SK-N-SH (cell line): ENCODE data around the gene SLC9A6. TPM values are rescaled to one million over a fixed set of nuclear protein-coding genes. Genes with fewer than 3 reads are reported as not detected.

Source experiments
- CTCF ChIA-PET: fragments of 300-600, 350-600 bp; formaldehyde crosslinking; extraction: SDS; loops from one replicate; lab custom pipeline; 2021; lab: Yijun Ruan, JAX
- POLR2A ChIA-PET: fragments of 350-600 bp; sonication (Branson Sonifier 250); formaldehyde crosslinking; extraction: SDS; loops from one replicate; lab custom pipeline; 2020; ENCODE audit warnings: antibody characterized with exemption, inconsistent platforms; lab: Yijun Ruan, JAX
- DNase-seq: peaks from one replicate; pipeline ENCODE4 v3.0.0; 2012
- H2AFZ ChIP-seq: fragments of 200-600 bp; sonication (generic); 2 replicates; pipeline ENCODE4 v1.8.1; 2016; ENCODE audit warnings: antibody characterized with exemption, mild to moderate bottlenecking, low read depth
- H3F3A ChIP-seq: fragments of 200-600 bp; sonication (generic); replicated peaks from 2 replicates; pipeline ENCODE3; 2016; ENCODE audit warnings: antibody characterized with exemption, mild to moderate bottlenecking; ENCODE audit not compliant: insufficient read depth
- H3K27ac ChIP-seq, 2 experiments: fragments of 200-500 bp in 1 of 2; fragments of 200-600 bp in 1 of 2; sonication (Bioruptor generic) in 1 of 2; sonication (generic), shearing (Covaris generic) in 1 of 2; 2 replicates each; pipeline versions ENCODE4 v1.5.1 to v1.6.1; 2014 to 2016; ENCODE audit warnings: low read depth in 2 of 2, inconsistent platforms in 1 of 2, low read length in 1 of 2, mild to moderate bottlenecking in 1 of 2, mixed read lengths in 1 of 2
- H3K27me3 ChIP-seq: fragments of 200-600 bp; sonication (generic), shearing (Covaris generic); 2 replicates; pipeline ENCODE4 v1.6.1; 2016; ENCODE audit warnings: mixed run types; ENCODE audit not compliant: insufficient read depth
- H3K36me3 ChIP-seq, 2 experiments: fragments of 200-500 bp in 1 of 2; fragments of 200-600 bp in 1 of 2; sonication (Bioruptor generic) in 1 of 2; sonication (generic) in 1 of 2; replicated peaks in 1 of 2; 2 replicates each; pipeline versions ENCODE3 to v1.5.1; 2014 to 2016; ENCODE audit warnings: low read length in 1 of 2, mild to moderate bottlenecking in 1 of 2; ENCODE audit not compliant: insufficient read depth in 2 of 2, control insufficient read depth in 1 of 2
- H3K4me1 ChIP-seq, 2 experiments: fragments of 200-500 bp in 1 of 2; fragments of 200-600 bp in 1 of 2; sonication (Bioruptor generic) in 1 of 2; sonication (generic), shearing (Covaris generic) in 1 of 2; 2 replicates each; pipeline versions ENCODE4 v1.5.1 to v1.6.1; 2014 to 2016; ENCODE audit warnings: low read depth in 1 of 2, low read length in 1 of 2, mixed run types in 1 of 2; ENCODE audit not compliant: insufficient read depth in 2 of 2, control insufficient read depth in 1 of 2
- H3K4me2 ChIP-seq: fragments of 200-600 bp; sonication (generic), shearing (Covaris generic); 2 replicates; pipeline ENCODE4 v1.6.1; 2017; ENCODE audit warnings: mixed run types
- H3K4me3 ChIP-seq, 2 experiments: fragments of 200-500 bp in 1 of 2; fragments of 200-600 bp in 1 of 2; sonication (Bioruptor generic) in 1 of 2; sonication (generic), shearing (Covaris generic) in 1 of 2; 2 replicates each; pipeline versions ENCODE4 v1.5.1 to v1.8.1; 2014 to 2016; ENCODE audit warnings: low read depth in 2 of 2, inconsistent platforms in 1 of 2, low read length in 1 of 2, mild to moderate bottlenecking in 1 of 2, mixed read lengths in 1 of 2, moderate library complexity in 1 of 2
- H3K79me2 ChIP-seq: fragments of 200-600 bp; sonication (generic); 2 replicates; pipeline ENCODE4 v1.8.1; 2017; ENCODE audit warnings: mild to moderate bottlenecking; ENCODE audit not compliant: insufficient read depth
- H3K9ac ChIP-seq: fragments of 200-600 bp; sonication (generic); 2 replicates; pipeline ENCODE4 v1.6.1; 2017; ENCODE audit warnings: mixed run types
- H3K9me2 ChIP-seq: fragments of 200-600 bp; sonication (generic); 2 replicates; pipeline ENCODE4 v1.6.1; 2017; ENCODE audit warnings: mixed run types
- H3K9me3 ChIP-seq: fragments of 200-600 bp; sonication (generic); 2 replicates; pipeline ENCODE4 v1.6.1; 2017; ENCODE audit warnings: mixed run types, mild to moderate bottlenecking, moderate library complexity
- H4K20me1 ChIP-seq: fragments of 200-600 bp; sonication (generic); 2 replicates; pipeline ENCODE4 v1.6.1; 2017; ENCODE audit warnings: mild to moderate bottlenecking, mixed run types; ENCODE audit not compliant: insufficient read depth
- CHD2 ChIP-seq: fragments of 150-350 bp; IDR thresholded peaks from 2 replicates; pipeline ENCODE4 v1.6.1; 2018; ENCODE audit warnings: low read length; ENCODE audit not compliant: partially characterized antibody
- ELF1 ChIP-seq: IDR thresholded peaks from 2 replicates; pipeline ENCODE4 v1.4.0; 2012
- EP300 ChIP-seq, 2 experiments: IDR thresholded peaks; 2 replicates each; pipeline versions ENCODE4 v1.4.0 to v1.6.1; 2012; ENCODE audit warnings: borderline replicate concordance in 1 of 2, low read depth in 1 of 2, low read length in 1 of 2
- EZH2phosphoT487 ChIP-seq: fragments of 200-600 bp; sonication (generic); IDR thresholded peaks from 2 replicates; pipeline ENCODE4 v1.6.1; 2017; ENCODE audit warnings: low read depth, mixed run types, mild to moderate bottlenecking, antibody characterized with exemption, moderate library complexity, borderline replicate concordance
- FOXJ3 ChIP-seq: sonication (generic); formaldehyde crosslinking; IDR thresholded peaks from 2 replicates; pipeline ENCODE4 v1.5.1; 2020; ENCODE audit warnings: mild to moderate bottlenecking, missing genetic modification reagents
- FOXM1 ChIP-seq: IDR thresholded peaks from 2 replicates; pipeline ENCODE4 v1.4.0; 2012; ENCODE audit warnings: low read depth, mild to moderate bottlenecking
- GABPA ChIP-seq: IDR thresholded peaks from 2 replicates; pipeline ENCODE4 v1.4.0; 2012; ENCODE audit warnings: low read depth, mild to moderate bottlenecking
- GATA2 ChIP-seq: sonication (generic); formaldehyde crosslinking; IDR thresholded peaks from 2 replicates; pipeline ENCODE4 v1.5.0; 2020; ENCODE audit warnings: mild to moderate bottlenecking, missing genetic modification reagents
- MXI1 ChIP-seq: IDR thresholded peaks from 2 replicates; pipeline ENCODE4 v1.6.1; 2012; ENCODE audit warnings: mild to moderate bottlenecking, low read depth, low read length, improper control_type of control experiment
- NFIC ChIP-seq: IDR thresholded peaks from 2 replicates; pipeline ENCODE4 v1.4.0; 2012; ENCODE audit warnings: borderline replicate concordance
- RAD21 ChIP-seq: IDR thresholded peaks from 2 replicates; pipeline ENCODE4 v1.6.1; 2012; ENCODE audit warnings: mild to moderate bottlenecking, low read length
- RCOR1 ChIP-seq: fragments of 150-350 bp; IDR thresholded peaks from 2 replicates; pipeline ENCODE4 v1.6.1; 2017; ENCODE audit warnings: antibody characterized with exemption, low read length
- RFX5 ChIP-seq: IDR thresholded peaks from 2 replicates; pipeline ENCODE4 v1.6.1; 2012; ENCODE audit warnings: mild to moderate bottlenecking, improper control_type of control experiment, low read length
- RXRA ChIP-seq: IDR thresholded peaks from 2 replicates; pipeline ENCODE4 v1.4.0; 2012; ENCODE audit warnings: low read depth, mild to moderate bottlenecking, borderline replicate concordance
- TAF1 ChIP-seq: IDR thresholded peaks from 2 replicates; pipeline ENCODE4 v1.6.1; 2012; ENCODE audit warnings: low read depth, mild to moderate bottlenecking, low read length, moderate library complexity, borderline replicate concordance
- WGBS: methylation state at CpG from one replicate; pipeline ENCODE4 v1.1.6; 2017; ENCODE audit warnings: low lambda C conversion rate; 5-methylcytosine and 5-hydroxymethylcytosine counted together
- polyA plus RNA-seq, 3 experiments: library from polyadenylated mRNA; depleted of rRNA; stranded (reverse); fragments of >200 nt; gene quantifications; 2 replicates each; pipeline ENCODE4 v1.2.3, GENCODE V29; 2012
- TF ChIP-seq, protein P1 (sequence below): fragments of 200-600 bp; sonication (generic); IDR thresholded peaks from 2 replicates; pipeline ENCODE4 v1.6.1; 2017; ENCODE audit warnings: antibody characterized with exemption, mild to moderate bottlenecking, moderate library complexity
- TF ChIP-seq, protein P2 (sequence below): IDR thresholded peaks from 2 replicates; pipeline ENCODE4 v1.4.0; 2012; ENCODE audit warnings: low read depth, borderline replicate concordance
- TF ChIP-seq, protein P3 (sequence below): fragments of 150-350 bp; IDR thresholded peaks from 2 replicates; pipeline ENCODE4 v1.6.1; 2017; ENCODE audit warnings: antibody characterized with exemption, low read length, low read depth, borderline replicate concordance

The SLC9A6 gene
- polyA plus RNA-seq, 1 of the 3 experiments (the other 2 are of a cell fraction): 5.0 TPM

DNA sequence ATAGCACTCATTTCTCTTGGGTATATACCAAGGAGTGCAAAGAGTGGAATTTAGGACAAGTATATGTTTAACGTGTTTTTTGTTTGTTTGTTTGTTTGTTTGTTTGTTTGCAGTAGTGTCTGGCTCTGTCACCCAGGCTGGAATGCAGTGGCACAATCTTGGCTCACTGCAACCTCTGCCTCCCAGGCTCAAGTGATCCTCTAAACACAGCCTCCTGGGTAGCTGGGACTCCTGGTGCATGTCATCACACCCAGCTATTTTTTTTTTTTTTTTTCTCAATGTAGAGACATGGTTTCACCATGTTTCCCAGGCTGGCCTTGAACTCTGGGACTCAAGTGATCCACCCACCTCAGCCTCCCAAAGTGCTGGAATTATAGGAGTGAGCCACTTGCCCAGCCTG lies 50.4 kb downstream of the SLC9A6 start:
- Histone ChIP-seq H4K20me1 (no peaks in the 10 kb centered on the region), H3K4me3 (no peak overlapping the region), H3K36me3 (no peaks in the 10 kb centered on the region), H3F3A (peaks cover 10% of the 10 kb centered on the region), H3K4me2 (no peak overlapping the region), H3K27me3 (no peaks in the 10 kb centered on the region; the same call in none of the 2 replicates), H3K79me2 (no peaks in the 10 kb centered on the region), H3K4me1 (no peaks in the 10 kb centered on the region), H2AFZ (no peak overlapping the region), H3K9ac (no peak overlapping the region), H3K27ac (no peak overlapping the region), H3K9me3 (no peaks in the 10 kb centered on the region), H3K9me2 (no peaks in the 10 kb centered on the region)
- POLR2A ChIA-PET: no interaction called here
- CTCF ChIA-PET: interaction anchor here (1.0 kb wide), 1 partner anchor 234 kb away, joined by 3 read pairs; no protein-coding TSS in a partner anchor
- WGBS: 54% methylated on average over 1 of the region's 1 CpG
- TF ChIP-seq RFX5 (no peak), RCOR1 (no peak), EP300 (IDR thresholded peaks at IDR 0.05; ENCODE audit: borderline replicate concordance in 1 of 2, low read depth in 1 of 2, low read length in 1 of 2) (no peak), GATA2 (CRISPR knock-in tag) (no peak), EZH2phosphoT487 (no peak), ELF1 (no peak), RAD21 (no peak), FOXJ3 (CRISPR knock-in tag) (no peak), CHD2 (no peak), FOXM1 (no peak), TAF1 (no peak), GABPA (no peak), MXI1 (no peak), RXRA (no peak), NFIC (no peak)
- TF ChIP-seq, protein P1, sequence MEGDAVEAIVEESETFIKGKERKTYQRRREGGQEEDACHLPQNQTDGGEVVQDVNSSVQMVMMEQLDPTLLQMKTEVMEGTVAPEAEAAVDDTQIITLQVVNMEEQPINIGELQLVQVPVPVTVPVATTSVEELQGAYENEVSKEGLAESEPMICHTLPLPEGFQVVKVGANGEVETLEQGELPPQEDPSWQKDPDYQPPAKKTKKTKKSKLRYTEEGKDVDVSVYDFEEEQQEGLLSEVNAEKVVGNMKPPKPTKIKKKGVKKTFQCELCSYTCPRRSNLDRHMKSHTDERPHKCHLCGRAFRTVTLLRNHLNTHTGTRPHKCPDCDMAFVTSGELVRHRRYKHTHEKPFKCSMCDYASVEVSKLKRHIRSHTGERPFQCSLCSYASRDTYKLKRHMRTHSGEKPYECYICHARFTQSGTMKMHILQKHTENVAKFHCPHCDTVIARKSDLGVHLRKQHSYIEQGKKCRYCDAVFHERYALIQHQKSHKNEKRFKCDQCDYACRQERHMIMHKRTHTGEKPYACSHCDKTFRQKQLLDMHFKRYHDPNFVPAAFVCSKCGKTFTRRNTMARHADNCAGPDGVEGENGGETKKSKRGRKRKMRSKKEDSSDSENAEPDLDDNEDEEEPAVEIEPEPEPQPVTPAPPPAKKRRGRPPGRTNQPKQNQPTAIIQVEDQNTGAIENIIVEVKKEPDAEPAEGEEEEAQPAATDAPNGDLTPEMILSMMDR: no peak
- TF ChIP-seq, protein P2, sequence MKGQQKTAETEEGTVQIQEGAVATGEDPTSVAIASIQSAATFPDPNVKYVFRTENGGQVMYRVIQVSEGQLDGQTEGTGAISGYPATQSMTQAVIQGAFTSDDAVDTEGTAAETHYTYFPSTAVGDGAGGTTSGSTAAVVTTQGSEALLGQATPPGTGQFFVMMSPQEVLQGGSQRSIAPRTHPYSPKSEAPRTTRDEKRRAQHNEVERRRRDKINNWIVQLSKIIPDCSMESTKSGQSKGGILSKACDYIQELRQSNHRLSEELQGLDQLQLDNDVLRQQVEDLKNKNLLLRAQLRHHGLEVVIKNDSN: no peak
- TF ChIP-seq, protein P3, sequence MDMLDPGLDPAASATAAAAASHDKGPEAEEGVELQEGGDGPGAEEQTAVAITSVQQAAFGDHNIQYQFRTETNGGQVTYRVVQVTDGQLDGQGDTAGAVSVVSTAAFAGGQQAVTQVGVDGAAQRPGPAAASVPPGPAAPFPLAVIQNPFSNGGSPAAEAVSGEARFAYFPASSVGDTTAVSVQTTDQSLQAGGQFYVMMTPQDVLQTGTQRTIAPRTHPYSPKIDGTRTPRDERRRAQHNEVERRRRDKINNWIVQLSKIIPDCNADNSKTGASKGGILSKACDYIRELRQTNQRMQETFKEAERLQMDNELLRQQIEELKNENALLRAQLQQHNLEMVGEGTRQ: no peak
- DNase-seq: no peak
